ENCODE measurements around the gene RNF114.

- TF ChIP-seq POLR2A (IDR thresholded peaks at IDR 0.05) (no peak), CTCF (IDR thresholded peaks at IDR 0.05) (no peak)
These were observed 48.4 kb downstream of the RNF114 start for GRCh38 chr20:49984426-49985153.
